Spleen (tissue), 7 donors: ENCODE data around the gene OXER1.

Experiments used
- POLR2A ChIP-seq, 3 donors: fragments of 450-650 bp; IDR thresholded peaks; one replicate each; pipeline ENCODE4 v1.5.1; 2017; ENCODE audit warnings: antibody characterized with exemption in 3 of 3, mild to moderate bottlenecking in 1 of 3
- TF ChIP-seq, protein P1 (sequence below), 11 experiments: fragments of 200-600 bp in 7 of 11; fragments of 450-650 bp in 4 of 11; sonication (generic) in 4 of 11; IDR thresholded peaks in 8 of 11; conservative IDR thresholded peaks in 3 of 11; 1 replicate in 7 of 11; 2 replicates in 4 of 11; pipeline versions ENCODE4 v1.4.0 to v1.8.0; 2016 to 2021; ENCODE audit warnings: antibody characterized with exemption in 11 of 11, inconsistent platforms in 4 of 11, mild to moderate bottlenecking in 1 of 11
- donor health status: DM: no; HTN: no; CAD: no; lungs with moderate emphysema.
- donor health status: DM: no; HTN: no; CAD: no.
- donor health status: DM: no; HTN: no; CAD: no.

DNA sequence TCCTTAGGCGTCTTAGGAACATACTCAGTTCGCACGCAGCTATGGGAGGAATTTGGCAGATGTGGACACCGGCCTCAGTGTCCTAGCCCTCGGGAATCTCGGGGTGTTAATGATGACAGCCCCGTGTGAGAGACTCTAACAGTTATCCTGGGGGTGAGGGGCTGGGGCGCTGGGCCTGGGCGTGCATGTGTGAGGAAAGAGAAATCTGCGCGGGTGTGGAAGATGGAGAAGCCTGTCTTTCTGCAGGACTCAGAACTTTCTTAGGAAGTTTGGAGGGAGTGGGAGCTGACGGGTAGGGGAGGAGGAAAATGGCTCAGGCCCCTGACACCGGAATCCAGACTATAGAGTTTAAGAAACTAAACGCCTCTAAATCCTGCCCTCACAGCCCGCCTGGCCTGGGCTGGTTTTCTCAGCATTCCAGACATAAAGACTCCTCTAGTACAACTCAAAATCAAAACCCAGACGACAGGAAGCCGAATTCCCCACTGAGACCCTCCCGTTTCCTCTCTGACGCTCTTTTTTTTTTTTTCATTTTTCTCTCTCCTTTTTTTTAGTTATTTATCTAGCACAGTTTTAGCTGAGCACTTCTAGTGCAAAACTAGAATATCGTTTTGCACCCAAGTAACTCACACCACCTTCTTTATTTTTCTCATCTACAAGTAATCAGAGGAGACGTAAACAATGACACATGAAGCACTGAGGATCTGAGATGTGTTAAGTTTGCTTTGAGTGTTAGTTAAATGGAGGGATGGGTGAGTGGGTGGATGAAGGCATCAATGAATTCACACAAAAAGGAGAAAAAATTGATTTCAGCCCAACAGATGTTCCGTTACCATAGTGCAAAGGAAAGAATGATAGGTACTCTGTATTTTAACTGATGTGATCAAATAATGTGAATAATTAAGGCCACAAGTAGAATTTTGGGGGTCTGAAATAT is 29.7 kb upstream of the OXER1 start:
- TF ChIP-seq, protein P1, sequence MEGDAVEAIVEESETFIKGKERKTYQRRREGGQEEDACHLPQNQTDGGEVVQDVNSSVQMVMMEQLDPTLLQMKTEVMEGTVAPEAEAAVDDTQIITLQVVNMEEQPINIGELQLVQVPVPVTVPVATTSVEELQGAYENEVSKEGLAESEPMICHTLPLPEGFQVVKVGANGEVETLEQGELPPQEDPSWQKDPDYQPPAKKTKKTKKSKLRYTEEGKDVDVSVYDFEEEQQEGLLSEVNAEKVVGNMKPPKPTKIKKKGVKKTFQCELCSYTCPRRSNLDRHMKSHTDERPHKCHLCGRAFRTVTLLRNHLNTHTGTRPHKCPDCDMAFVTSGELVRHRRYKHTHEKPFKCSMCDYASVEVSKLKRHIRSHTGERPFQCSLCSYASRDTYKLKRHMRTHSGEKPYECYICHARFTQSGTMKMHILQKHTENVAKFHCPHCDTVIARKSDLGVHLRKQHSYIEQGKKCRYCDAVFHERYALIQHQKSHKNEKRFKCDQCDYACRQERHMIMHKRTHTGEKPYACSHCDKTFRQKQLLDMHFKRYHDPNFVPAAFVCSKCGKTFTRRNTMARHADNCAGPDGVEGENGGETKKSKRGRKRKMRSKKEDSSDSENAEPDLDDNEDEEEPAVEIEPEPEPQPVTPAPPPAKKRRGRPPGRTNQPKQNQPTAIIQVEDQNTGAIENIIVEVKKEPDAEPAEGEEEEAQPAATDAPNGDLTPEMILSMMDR (IDR thresholded peaks at IDR 0.05 in 8 of 11, conservative IDR thresholded peaks at IDR 0.05 in 3 of 11) = no peak
- TF ChIP-seq POLR2A (IDR thresholded peaks at IDR 0.05) = no peak
